IPS DF 4.7 (cell line): ENCODE measurements around the gene CPVL.
A peak's percentile ranks its signal among the peaks of the same experiment; 100 is the strongest.

Experiments
- DNase-seq: peaks from one replicate; pipeline ENCODE4 v3.0.0-alpha.2; 2013; ENCODE audit warnings: low spot score; ENCODE audit errors: extremely low read depth

CPVL gene

GRCh38 chr7:29146057-29146706 is at the start of gene CPVL:
CPVL (minus strand) TSS chr7:29146537; CDS start chr7:29121061, 25,476 bp downstream.
- DNase-seq, result peak; percentile 44

- no peak for DNase-seq
Measured at GRCh38 chr7:29194594-29195427, 48.5 kb upstream of the CPVL start, which contains the start of gene CHN2. CHN2 (plus strand) TSS chr7:29194775.

- DNase-seq, result no peak
Measured at GRCh38 chr7:29194206-29194593, 47.9 kb upstream of the CPVL start.

GRCh38 chr7:29193316-29194205 is 47.2 kb upstream of the CPVL start:
- DNase-seq, result no peak

- DNase-seq, result no peak
Measured at GRCh38 chr7:29192811-29193210, 46.5 kb upstream of the CPVL start.

GRCh38 chr7:29192323-29192722 is 46.0 kb upstream of the CPVL start:
- DNase-seq, result no peak

- DNase-seq, result no peak
Measured at GRCh38 chr7:29190349-29191045, 44.2 kb upstream of the CPVL start.

- peak; percentile 78 for DNase-seq
Measured at GRCh38 chr7:29189743-29190201, 43.4 kb upstream of the CPVL start.

- DNase-seq, result no peak
Measured at GRCh38 chr7:29185613-29186012, 39.3 kb upstream of the CPVL start.

- no peak for DNase-seq
Measured at GRCh38 chr7:29184599-29184998, 38.3 kb upstream of the CPVL start.

- no peak for DNase-seq
Measured at GRCh38 chr7:29179115-29179514, 32.8 kb upstream of the CPVL start.

- no peak for DNase-seq
Measured at GRCh38 chr7:29177963-29178600, 31.7 kb upstream of the CPVL start.

GRCh38 chr7:29173458-29173857 is 27.1 kb upstream of the CPVL start:
- no peak for DNase-seq

GRCh38 chr7:29170781-29171180 is 24.4 kb upstream of the CPVL start:
- no peak for DNase-seq

GRCh38 chr7:29167721-29168120 is 21.4 kb upstream of the CPVL start:
- DNase-seq, result no peak

- DNase-seq, result no peak
Measured at GRCh38 chr7:29163854-29164253, 17.5 kb upstream of the CPVL start.

GRCh38 chr7:29162577-29162976 is 16.2 kb upstream of the CPVL start:
- no peak for DNase-seq

GRCh38 chr7:29161231-29161630 is 14.9 kb upstream of the CPVL start:
- no peak for DNase-seq

- DNase-seq, result no peak
Measured at GRCh38 chr7:29160080-29160479, 13.7 kb upstream of the CPVL start.

GRCh38 chr7:29158795-29159423 is 12.6 kb upstream of the CPVL start:
- DNase-seq, result no peak
